GM23338 (cell line): Measurements from ENCODE around the gene ACOXL. TPM values are rescaled to one million over a fixed set of nuclear protein-coding genes. Genes with fewer than 3 reads are reported as not detected.

Experiments
- ATAC-seq: fragments of 200-7000 bp; cut with Tn5 transposase; 3 replicates; pipeline ENCODE4 v1.9.1; 2020
- DNase-seq: peaks from one replicate; pipeline ENCODE4 v3.0.0-alpha.2; 2015; ENCODE audit warnings: low spot score
- H2AFZ ChIP-seq: fragments of 200-600 bp; sonication (generic); 2 replicates; pipeline ENCODE4 v1.8.0; 2016; ENCODE audit warnings: antibody characterized with exemption, mild to moderate bottlenecking, moderate library complexity
- H3F3A ChIP-seq: fragments of 200-600 bp; sonication (generic); replicated peaks from 2 replicates; pipeline ENCODE4 v1.8.0; 2017; ENCODE audit warnings: antibody characterized with exemption, mixed run types, low read depth
- H3K27ac ChIP-seq: fragments of 200-600 bp; sonication (generic); 2 replicates; pipeline ENCODE4 v1.6.1; 2016; ENCODE audit warnings: low read depth
- H3K27me3 ChIP-seq: fragments of 200-600 bp; sonication (generic); 2 replicates; pipeline ENCODE4 v1.8.0; 2016; ENCODE audit warnings: mild to moderate bottlenecking, mixed run types, moderate library complexity; ENCODE audit not compliant: insufficient read depth
- H3K36me3 ChIP-seq: fragments of 200-600 bp; sonication (generic); 2 replicates; pipeline ENCODE4 v1.8.0; 2016; ENCODE audit warnings: mild to moderate bottlenecking; ENCODE audit not compliant: insufficient read depth
- H3K4me1 ChIP-seq: fragments of 200-600 bp; sonication (generic); 2 replicates; pipeline ENCODE4 v1.8.0; 2016; ENCODE audit warnings: mild to moderate bottlenecking, moderate library complexity; ENCODE audit not compliant: insufficient read depth
- H3K4me2 ChIP-seq: fragments of 200-600 bp; sonication (generic); 2 replicates; pipeline ENCODE4 v1.7.1; 2017; ENCODE audit warnings: mixed run types
- H3K4me3 ChIP-seq: fragments of 200-600 bp; sonication (generic); 2 replicates; pipeline ENCODE4 v1.6.1; 2016; ENCODE audit warnings: mixed run types
- H3K79me2 ChIP-seq: fragments of 200-600 bp; sonication (generic); replicated peaks from 2 replicates; pipeline ENCODE4 v1.8.0; 2017; ENCODE audit warnings: mild to moderate bottlenecking; ENCODE audit not compliant: insufficient read depth
- H3K9me2 ChIP-seq: fragments of 200-600 bp; sonication (generic); 2 replicates; pipeline ENCODE4 v1.8.0; 2017; ENCODE audit not compliant: insufficient read depth
- H4K20me1 ChIP-seq: fragments of 200-600 bp; sonication (generic); replicated peaks from 2 replicates; pipeline ENCODE4 v1.8.0; 2017; ENCODE audit warnings: mild to moderate bottlenecking; ENCODE audit not compliant: insufficient read depth
- H3K27ac Mint-ChIP-seq: 2 replicates; pipeline ENCODE4 v1.8.0; 2020; ENCODE audit warnings: inconsistent platforms, mild to moderate bottlenecking, moderate library complexity, mixed read lengths
- H3K27me3 Mint-ChIP-seq: 3 replicates; pipeline ENCODE4 v1.8.0; 2022; ENCODE audit warnings: low read depth, mild to moderate bottlenecking, moderate library complexity, mixed read lengths, inconsistent platforms; ENCODE audit not compliant: insufficient read depth, poor library complexity
- H3K36me3 Mint-ChIP-seq: 3 replicates; pipeline ENCODE4 v1.8.0; 2021; ENCODE audit warnings: low read depth, mild to moderate bottlenecking, inconsistent platforms, moderate library complexity, mixed read lengths
- H3K4me1 Mint-ChIP-seq: 3 replicates; pipeline ENCODE4 v1.8.0; 2020; ENCODE audit warnings: mild to moderate bottlenecking, inconsistent platforms, mixed read lengths
- H3K4me3 Mint-ChIP-seq: 3 replicates; pipeline ENCODE4 v1.8.0; 2021; ENCODE audit warnings: moderate library complexity, mild to moderate bottlenecking, inconsistent platforms, mixed read lengths
- H3K9me3 Mint-ChIP-seq: 3 replicates; pipeline ENCODE4 v1.8.0; 2020; ENCODE audit warnings: moderate library complexity, mild to moderate bottlenecking, inconsistent platforms, mixed read lengths
- CREB1 ChIP-seq: fragments of 250-450 bp; sonication (Bioruptor Pico); IDR thresholded peaks from 2 replicates; pipeline ENCODE4 v1.5.0; 2020; ENCODE audit warnings: low read depth, mild to moderate bottlenecking, moderate library complexity
- EZH2 ChIP-seq: fragments of 200-600 bp; sonication (generic); IDR thresholded peaks from one replicate; pipeline ENCODE4 v1.8.0; 2017; ENCODE audit warnings: antibody characterized with exemption, mild to moderate bottlenecking, low read depth; ENCODE audit not compliant: unreplicated experiment
- JUNB ChIP-seq: IDR thresholded peaks from one replicate; pipeline ENCODE4 v1.6.1; 2016; ENCODE audit warnings: antibody characterized with exemption; ENCODE audit not compliant: unreplicated experiment
- NANOG ChIP-seq: IDR thresholded peaks from 2 replicates; pipeline ENCODE4 v1.6.1; 2016; ENCODE audit warnings: antibody characterized with exemption, borderline replicate concordance
- POLR2AphosphoS5 ChIP-seq: IDR thresholded peaks from 2 replicates; pipeline ENCODE4 v1.6.1; 2016; ENCODE audit warnings: antibody characterized with exemption, low read depth
- STAT1 ChIP-seq: IDR thresholded peaks from one replicate; pipeline ENCODE4 v1.6.1; 2016; ENCODE audit warnings: antibody characterized with exemption; ENCODE audit not compliant: unreplicated experiment
- ZNF114 ChIP-seq: fragments of 250-450 bp; sonication (Bioruptor Pico); IDR thresholded peaks from 2 replicates; pipeline ENCODE4 v1.5.0; 2020; ENCODE audit warnings: mild to moderate bottlenecking, moderate library complexity
- polyA plus RNA-seq: library from polyadenylated mRNA; unstranded; fragments of >200 nt; fragmentation: Nextera tagmentation; extraction: Ambion mirVana; gene quantifications from 2 replicates; pipeline ENCODE4 v1.2.1, GENCODE V29; 2016
- total RNA-seq: library from RNA; depleted of rRNA; stranded (reverse); fragments of >200 nt; shearing (Covaris generic); gene quantifications from 2 replicates; pipeline ENCODE4 v1.2.3, GENCODE V29; 2014
- TF ChIP-seq, protein P1 (sequence below), 2 experiments: fragments of 200-600 bp in 1 of 2; sonication (generic) in 1 of 2; conservative IDR thresholded peaks; 2 replicates each; pipeline versions ENCODE4 v1.5.1 to v1.6.1; 2016 to 2017; ENCODE audit warnings: antibody characterized with exemption in 2 of 2, low read depth in 2 of 2, mild to moderate bottlenecking in 2 of 2, moderate library complexity in 1 of 2
- TF ChIP-seq, protein P2 (sequence below): IDR thresholded peaks from 2 replicates; pipeline ENCODE4 v1.6.1; 2016; ENCODE audit warnings: antibody characterized with exemption
- TF ChIP-seq, protein P3 (sequence below): fragments of 250-450 bp; sonication (Bioruptor Pico); IDR thresholded peaks from 2 replicates; pipeline ENCODE4 v1.5.0; 2020; ENCODE audit warnings: mild to moderate bottlenecking, moderate library complexity

ACOXL gene
- total and polyA plus RNA-seq, 2 experiments from 2014 or later: 9.0 to 14.7 TPM

DNA sequence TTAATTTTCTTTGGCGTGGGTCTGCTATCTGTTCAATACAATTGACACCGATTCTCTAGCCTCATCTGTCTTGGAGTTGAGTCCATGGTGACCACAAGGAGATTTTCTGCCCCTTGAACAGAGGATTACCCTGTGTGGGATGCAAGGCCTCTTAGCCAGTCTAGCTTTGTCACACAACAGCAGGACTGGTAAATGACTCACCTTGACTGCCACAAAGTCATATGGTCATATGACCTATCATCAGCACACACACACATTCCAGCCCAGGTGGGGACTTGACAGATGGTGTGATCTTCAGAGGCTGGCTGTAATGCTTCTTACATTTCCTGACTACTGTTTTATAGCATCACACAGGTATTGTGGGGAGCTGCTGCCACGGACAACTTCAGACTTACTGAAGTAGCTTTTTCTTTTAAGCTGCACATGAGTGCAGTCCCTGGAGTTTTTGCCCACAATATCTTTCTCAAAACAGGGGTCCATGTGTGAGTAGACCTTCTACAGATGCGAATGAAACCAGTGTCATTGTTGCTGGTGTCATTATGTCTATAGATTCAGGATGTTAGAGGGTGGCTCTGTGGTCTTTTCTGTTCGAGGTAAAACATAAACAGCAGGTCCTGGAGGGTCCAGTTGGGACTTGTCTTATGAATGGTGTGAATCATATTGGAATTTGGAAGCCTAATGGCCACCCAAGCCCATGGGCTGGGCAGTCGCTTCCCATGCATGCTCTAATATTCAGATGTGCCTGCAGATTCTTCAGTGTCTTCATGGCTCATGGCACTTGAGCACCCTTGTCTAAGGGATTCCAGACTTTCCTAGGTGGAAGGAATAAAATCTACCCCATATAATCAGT, 18.6 kb upstream of the ACOXL start:
- Mint-ChIP-seq H3K4me1 (no peaks in the 10 kb centered on the region; the same call in 2 of the 3 replicates), H3K27ac (no peak overlapping the region), H3K9me3 (no peaks in the 10 kb centered on the region), H3K4me3 (no peak overlapping the region), H3K27me3 (peaks cover 5% of the 10 kb centered on the region), H3K36me3 (no peaks in the 10 kb centered on the region)
- Histone ChIP-seq H3K27ac (no peak overlapping the region), H4K20me1 (no peaks in the 10 kb centered on the region), H2AFZ (peak overlapping the region; percentile 52; the same call in 1 of the 2 replicates), H3K4me3 (no peak overlapping the region), H3F3A (no peaks in the 10 kb centered on the region), H3K79me2 (no peaks in the 10 kb centered on the region), H3K27me3 (no peaks in the 10 kb centered on the region), H3K4me1 (no peaks in the 10 kb centered on the region), H3K4me2 (no peak overlapping the region), H3K36me3 (no peaks in the 10 kb centered on the region), H3K9me2 (no peaks in the 10 kb centered on the region)
- no peak for ATAC-seq
- TF ChIP-seq ZNF114 (no peak), JUNB (no peak), NANOG (no peak), EZH2 (no peak), POLR2AphosphoS5 (no peak)
- no peak for DNase-seq

DNA sequence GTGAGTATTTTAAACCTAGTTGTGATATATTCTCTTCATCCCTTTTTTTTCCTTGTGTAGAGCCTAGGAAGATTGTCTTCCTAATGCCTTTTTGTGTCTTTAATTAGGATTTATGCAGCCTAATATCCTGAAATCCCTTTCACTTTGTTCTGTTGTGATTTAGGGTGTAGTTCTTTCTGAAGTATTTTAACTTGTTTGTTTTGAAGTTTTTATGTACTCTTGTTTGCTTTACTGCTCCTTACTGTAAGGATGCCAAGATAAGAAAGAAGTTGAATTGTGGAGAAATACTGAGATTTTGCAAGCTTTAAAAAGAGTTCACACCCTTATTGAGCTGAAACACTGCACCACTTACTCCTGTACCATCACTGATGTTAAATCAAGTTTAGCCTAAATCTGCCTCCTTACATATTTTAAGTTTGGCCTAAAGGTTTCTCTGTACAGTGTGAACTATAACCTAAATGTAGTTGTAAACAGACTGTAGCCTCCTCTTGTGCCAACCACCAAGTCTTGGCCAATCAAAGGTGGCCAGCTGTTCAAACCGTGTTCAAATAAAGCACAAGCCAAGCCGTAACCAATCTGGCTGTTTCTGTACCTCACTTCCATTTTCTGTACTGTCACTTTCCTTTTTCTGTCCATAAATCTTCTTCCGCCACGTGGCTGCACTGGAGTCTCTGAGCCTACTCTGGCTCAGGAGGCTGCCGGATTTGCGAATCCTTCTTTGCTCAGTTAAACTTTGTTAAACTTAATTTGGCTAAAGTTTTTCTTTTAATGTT, 17.7 kb upstream of the ACOXL start:
- Mint-ChIP-seq H3K27ac (no peak overlapping the region), H3K27me3 (peaks cover 5% of the 10 kb centered on the region), H3K4me1 (no peaks in the 10 kb centered on the region; the same call in 2 of the 3 replicates), H3K36me3 (no peaks in the 10 kb centered on the region), H3K9me3 (no peaks in the 10 kb centered on the region), H3K4me3 (no peak overlapping the region)
- Histone ChIP-seq H3K4me2 (no peak overlapping the region), H3K4me3 (no peak overlapping the region), H4K20me1 (no peaks in the 10 kb centered on the region), H3K4me1 (no peaks in the 10 kb centered on the region), H3F3A (no peaks in the 10 kb centered on the region), H3K9me2 (no peaks in the 10 kb centered on the region), H3K79me2 (no peaks in the 10 kb centered on the region), H3K27ac (no peak overlapping the region), H2AFZ (no peak overlapping the region), H3K27me3 (no peaks in the 10 kb centered on the region), H3K36me3 (no peaks in the 10 kb centered on the region)
- no peak for DNase-seq
- no peak for ATAC-seq
- TF ChIP-seq, protein P1, sequence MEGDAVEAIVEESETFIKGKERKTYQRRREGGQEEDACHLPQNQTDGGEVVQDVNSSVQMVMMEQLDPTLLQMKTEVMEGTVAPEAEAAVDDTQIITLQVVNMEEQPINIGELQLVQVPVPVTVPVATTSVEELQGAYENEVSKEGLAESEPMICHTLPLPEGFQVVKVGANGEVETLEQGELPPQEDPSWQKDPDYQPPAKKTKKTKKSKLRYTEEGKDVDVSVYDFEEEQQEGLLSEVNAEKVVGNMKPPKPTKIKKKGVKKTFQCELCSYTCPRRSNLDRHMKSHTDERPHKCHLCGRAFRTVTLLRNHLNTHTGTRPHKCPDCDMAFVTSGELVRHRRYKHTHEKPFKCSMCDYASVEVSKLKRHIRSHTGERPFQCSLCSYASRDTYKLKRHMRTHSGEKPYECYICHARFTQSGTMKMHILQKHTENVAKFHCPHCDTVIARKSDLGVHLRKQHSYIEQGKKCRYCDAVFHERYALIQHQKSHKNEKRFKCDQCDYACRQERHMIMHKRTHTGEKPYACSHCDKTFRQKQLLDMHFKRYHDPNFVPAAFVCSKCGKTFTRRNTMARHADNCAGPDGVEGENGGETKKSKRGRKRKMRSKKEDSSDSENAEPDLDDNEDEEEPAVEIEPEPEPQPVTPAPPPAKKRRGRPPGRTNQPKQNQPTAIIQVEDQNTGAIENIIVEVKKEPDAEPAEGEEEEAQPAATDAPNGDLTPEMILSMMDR (conservative IDR thresholded peaks at IDR 0.05; ENCODE audit: low read depth in 2 of 2): no peak
- TF ChIP-seq EZH2: no peak
- no peak for TF ChIP-seq NANOG
- TF ChIP-seq CREB1 (CRISPR knock-in tag): no peak
- no peak for TF ChIP-seq POLR2AphosphoS5
- TF ChIP-seq, protein P2, sequence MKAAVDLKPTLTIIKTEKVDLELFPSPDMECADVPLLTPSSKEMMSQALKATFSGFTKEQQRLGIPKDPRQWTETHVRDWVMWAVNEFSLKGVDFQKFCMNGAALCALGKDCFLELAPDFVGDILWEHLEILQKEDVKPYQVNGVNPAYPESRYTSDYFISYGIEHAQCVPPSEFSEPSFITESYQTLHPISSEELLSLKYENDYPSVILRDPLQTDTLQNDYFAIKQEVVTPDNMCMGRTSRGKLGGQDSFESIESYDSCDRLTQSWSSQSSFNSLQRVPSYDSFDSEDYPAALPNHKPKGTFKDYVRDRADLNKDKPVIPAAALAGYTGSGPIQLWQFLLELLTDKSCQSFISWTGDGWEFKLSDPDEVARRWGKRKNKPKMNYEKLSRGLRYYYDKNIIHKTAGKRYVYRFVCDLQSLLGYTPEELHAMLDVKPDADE: no peak
- TF ChIP-seq STAT1: no peak
- TF ChIP-seq, protein P3, sequence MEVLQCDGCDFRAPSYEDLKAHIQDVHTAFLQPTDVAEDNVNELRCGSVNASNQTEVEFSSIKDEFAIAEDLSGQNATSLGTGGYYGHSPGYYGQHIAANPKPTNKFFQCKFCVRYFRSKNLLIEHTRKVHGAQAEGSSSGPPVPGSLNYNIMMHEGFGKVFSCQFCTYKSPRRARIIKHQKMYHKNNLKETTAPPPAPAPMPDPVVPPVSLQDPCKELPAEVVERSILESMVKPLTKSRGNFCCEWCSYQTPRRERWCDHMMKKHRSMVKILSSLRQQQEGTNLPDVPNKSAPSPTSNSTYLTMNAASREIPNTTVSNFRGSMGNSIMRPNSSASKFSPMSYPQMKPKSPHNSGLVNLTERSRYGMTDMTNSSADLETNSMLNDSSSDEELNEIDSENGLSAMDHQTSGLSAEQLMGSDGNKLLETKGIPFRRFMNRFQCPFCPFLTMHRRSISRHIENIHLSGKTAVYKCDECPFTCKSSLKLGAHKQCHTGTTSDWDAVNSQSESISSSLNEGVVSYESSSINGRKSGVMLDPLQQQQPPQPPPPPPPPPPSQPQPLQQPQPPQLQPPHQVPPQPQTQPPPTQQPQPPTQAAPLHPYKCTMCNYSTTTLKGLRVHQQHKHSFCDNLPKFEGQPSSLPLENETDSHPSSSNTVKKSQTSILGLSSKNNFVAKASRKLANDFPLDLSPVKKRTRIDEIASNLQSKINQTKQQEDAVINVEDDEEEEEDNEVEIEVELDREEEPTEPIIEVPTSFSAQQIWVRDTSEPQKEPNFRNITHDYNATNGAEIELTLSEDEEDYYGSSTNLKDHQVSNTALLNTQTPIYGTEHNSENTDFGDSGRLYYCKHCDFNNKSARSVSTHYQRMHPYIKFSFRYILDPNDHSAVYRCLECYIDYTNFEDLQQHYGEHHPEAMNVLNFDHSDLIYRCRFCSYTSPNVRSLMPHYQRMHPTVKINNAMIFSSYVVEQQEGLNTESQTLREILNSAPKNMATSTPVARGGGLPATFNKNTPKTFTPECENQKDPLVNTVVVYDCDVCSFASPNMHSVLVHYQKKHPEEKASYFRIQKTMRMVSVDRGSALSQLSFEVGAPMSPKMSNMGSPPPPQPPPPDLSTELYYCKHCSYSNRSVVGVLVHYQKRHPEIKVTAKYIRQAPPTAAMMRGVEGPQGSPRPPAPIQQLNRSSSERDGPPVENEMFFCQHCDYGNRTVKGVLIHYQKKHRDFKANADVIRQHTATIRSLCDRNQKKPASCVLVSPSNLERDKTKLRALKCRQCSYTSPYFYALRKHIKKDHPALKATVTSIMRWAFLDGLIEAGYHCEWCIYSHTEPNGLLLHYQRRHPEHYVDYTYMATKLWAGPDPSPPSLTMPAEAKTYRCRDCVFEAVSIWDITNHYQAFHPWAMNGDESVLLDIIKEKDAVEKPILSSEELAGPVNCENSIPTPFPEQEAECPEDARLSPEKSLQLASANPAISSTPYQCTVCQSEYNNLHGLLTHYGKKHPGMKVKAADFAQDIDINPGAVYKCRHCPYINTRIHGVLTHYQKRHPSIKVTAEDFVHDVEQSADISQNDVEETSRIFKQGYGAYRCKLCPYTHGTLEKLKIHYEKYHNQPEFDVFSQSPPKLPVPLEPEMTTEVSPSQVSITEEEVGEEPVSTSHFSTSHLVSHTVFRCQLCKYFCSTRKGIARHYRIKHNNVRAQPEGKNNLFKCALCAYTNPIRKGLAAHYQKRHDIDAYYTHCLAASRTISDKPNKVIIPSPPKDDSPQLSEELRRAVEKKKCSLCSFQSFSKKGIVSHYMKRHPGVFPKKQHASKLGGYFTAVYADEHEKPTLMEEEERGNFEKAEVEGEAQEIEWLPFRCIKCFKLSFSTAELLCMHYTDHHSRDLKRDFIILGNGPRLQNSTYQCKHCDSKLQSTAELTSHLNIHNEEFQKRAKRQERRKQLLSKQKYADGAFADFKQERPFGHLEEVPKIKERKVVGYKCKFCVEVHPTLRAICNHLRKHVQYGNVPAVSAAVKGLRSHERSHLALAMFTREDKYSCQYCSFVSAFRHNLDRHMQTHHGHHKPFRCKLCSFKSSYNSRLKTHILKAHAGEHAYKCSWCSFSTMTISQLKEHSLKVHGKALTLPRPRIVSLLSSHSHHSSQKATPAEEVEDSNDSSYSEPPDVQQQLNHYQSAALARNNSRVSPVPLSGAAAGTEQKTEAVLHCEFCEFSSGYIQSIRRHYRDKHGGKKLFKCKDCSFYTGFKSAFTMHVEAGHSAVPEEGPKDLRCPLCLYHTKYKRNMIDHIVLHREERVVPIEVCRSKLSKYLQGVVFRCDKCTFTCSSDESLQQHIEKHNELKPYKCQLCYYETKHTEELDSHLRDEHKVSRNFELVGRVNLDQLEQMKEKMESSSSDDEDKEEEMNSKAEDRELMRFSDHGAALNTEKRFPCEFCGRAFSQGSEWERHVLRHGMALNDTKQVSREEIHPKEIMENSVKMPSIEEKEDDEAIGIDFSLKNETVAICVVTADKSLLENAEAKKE (CRISPR knock-in tag): no peak
